ENCODE results near the gene CELF1. TPM values are rescaled to one million over a fixed set of nuclear protein-coding genes. Genes with fewer than 3 reads are reported as not detected.

CELF1 gene
- total and polyA plus RNA-seq, 2 of the 13 experiments (the other 11 are each of a cell fraction or from before 2014, with no cell fraction given), result 69.0 to 80.1 TPM

GRCh38 chr11:47431356-47432083 lies 121.4 kb downstream of the CELF1 start (continued):
- peak; percentile 82; the same call in 1 of the 2 replicates for TF ChIP-seq ZNF205 (CRISPR knock-in tag; IDR thresholded peaks at IDR 0.05)
- TF ChIP-seq ZFP41 (CRISPR knock-in tag; IDR thresholded peaks at IDR 0.05; ENCODE audit: borderline replicate concordance), result no peak
- TF ChIP-seq ZNF841 (CRISPR knock-in tag; IDR thresholded peaks at IDR 0.05; ENCODE audit: borderline replicate concordance), result no peak
- 0 out of 2 replicates have a peak, but pooled peaks have one; percentile 41 for TF ChIP-seq ARID5B (CRISPR knock-in tag; IDR thresholded peaks at IDR 0.05)
- TF ChIP-seq ZNF878 (CRISPR knock-in tag; IDR thresholded peaks at IDR 0.05), result no peak
- no peak for TF ChIP-seq ATF1 (CRISPR knock-in tag; IDR thresholded peaks at IDR 0.05)
- TF ChIP-seq ZNF501 (CRISPR knock-in tag; IDR thresholded peaks at IDR 0.05), result peak; percentile 62; the same call in 1 of the 2 replicates
- TF ChIP-seq BCL6 (CRISPR knock-in tag; IDR thresholded peaks at IDR 0.05), result 0 out of 2 replicates have a peak, but pooled peaks have one; percentile 19
- TF ChIP-seq IKZF4 (CRISPR knock-in tag; IDR thresholded peaks at IDR 0.05; ENCODE audit: borderline replicate concordance, low read depth, not compliant biosample characterization), result no peak
- TF ChIP-seq DRAP1 (CRISPR knock-in tag; IDR thresholded peaks at IDR 0.05), result no peak
- TF ChIP-seq ZNF124 (CRISPR knock-in tag; IDR thresholded peaks at IDR 0.05), result no peak
- no peak for TF ChIP-seq ZNF761 (CRISPR knock-in tag; conservative IDR thresholded peaks at IDR 0.05)
- no peak for TF ChIP-seq ZNF253 (CRISPR knock-in tag; IDR thresholded peaks at IDR 0.05; ENCODE audit: borderline replicate concordance)
- TF ChIP-seq FOXK1 (CRISPR knock-in tag; IDR thresholded peaks at IDR 0.05; ENCODE audit: borderline replicate concordance, low read depth), result no peak
- peak; percentile 49 for TF ChIP-seq FOXP4 (CRISPR knock-in tag; IDR thresholded peaks at IDR 0.05)
- TF ChIP-seq ATF3 (CRISPR knock-in tag; IDR thresholded peaks at IDR 0.05), result no peak
- TF ChIP-seq SNAPC4 (CRISPR knock-in tag; IDR thresholded peaks at IDR 0.05), result no peak
